ENCODE data around the gene DPCD. TPM values are rescaled to one million over a fixed set of nuclear protein-coding genes. Genes with fewer than 3 reads are reported as not detected.
A peak's percentile ranks its signal among the peaks of the same experiment; 100 is the strongest.

The DPCD gene
- total and polyA plus RNA-seq, 12 donors = 8.3 to 42.5 (median 26.5) TPM

DNA sequence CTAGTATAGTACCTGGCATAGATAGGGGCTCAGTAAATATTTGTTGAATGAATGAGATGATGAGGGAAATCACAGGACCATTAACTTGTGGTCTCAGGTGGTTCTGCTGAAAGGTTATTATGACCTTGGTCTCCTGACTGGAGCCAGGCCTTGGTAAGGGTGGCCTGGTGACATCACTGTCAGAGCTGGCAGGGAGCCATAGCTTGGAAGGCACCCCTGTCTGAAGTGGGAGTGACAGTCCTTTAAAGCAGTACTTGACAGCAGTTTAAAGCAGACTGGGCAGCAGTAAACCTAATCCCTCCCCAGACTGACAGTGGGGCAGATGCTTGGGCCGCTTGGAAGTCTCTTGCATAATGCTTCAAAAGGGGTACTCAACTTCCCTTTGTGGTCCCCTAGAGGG lies 13.4 kb downstream of the DPCD start:
- Histone ChIP-seq H3K9me3 (replicated peaks in 1 of 3) (no peaks in the 10 kb centered on the region), H3K4me3 (no peak overlapping the region), H3K27ac (no peak overlapping the region), H3K36me3 (replicated peaks in 1 of 2) (peaks cover 0 to 5% of the 10 kb centered on the region in 2 donors), H3K27me3 (no peaks in the 10 kb centered on the region), H3K4me1 (replicated peaks in 1 of 2) (peaks cover 0 to 4% of the 10 kb centered on the region in 2 donors)
- intact Hi-C loops (cut with DNase I) = loop anchor here in 1 of 2 donors (5.0 kb wide), 1 partner anchor 181 kb away; the partner anchor contains the start of gene NPM3
- peak; percentile 35 to 70 (median 50) for DNase-seq
- WGBS, 4 donors = 63 to 83% (median 71%) methylated on average over 1 of the region's 1 CpG
- TF ChIP-seq POLR2A (IDR thresholded peaks at IDR 0.05) = no peak
- no peak for TF ChIP-seq CTCF (IDR thresholded peaks at IDR 0.05)

DNA sequence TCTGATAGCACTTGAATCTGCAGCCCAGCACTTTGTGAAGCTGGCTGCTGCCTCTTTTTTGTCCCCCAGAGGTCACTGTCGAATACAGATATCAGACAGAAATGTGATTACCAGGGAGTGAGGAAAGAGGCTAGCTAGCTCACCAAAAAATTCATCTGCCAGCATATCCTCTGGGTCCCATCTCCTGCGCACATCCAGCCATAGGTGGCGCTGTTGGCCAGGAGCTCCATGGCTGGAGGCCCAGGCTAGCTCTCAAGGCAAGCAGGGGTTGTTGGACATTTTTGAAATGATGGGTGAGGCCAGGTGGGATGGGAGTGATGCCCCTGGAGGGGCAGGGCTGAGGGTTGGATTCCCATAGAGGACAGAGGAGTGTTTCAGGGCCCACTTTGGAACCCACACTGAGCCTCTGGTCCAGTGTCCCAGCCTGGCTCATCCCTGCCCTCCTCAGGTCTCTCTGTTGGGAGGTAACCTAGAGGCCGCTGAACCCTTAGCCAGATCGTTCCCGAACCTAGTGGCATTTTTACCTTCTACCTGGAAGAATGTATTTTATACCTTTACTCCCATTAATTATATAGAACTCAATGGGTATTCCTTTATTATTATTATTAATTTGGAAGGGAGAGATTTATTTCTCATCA lies 14.8 kb downstream of the DPCD start:
- 49 to 69% (median 54%) methylated on average over 4 to 6 of the region's 6 CpGs for WGBS, 4 donors
- H3K27me3 ChIP-seq = no peaks in the 10 kb centered on the region
- H3K27ac ChIP-seq = no peak overlapping the region
- no peaks in the 10 kb centered on the region for H3K9me3 ChIP-seq (replicated peaks in 1 of 3)
- DNase-seq = peak; percentile 68 to 91 (median 78)
- TF ChIP-seq POLR2A (IDR thresholded peaks at IDR 0.05) (no peak), CTCF (IDR thresholded peaks at IDR 0.05) (peak; percentile 73 to 88 (median 86))
- H3K4me1 ChIP-seq (replicated peaks in 1 of 2) = peaks cover 0 to 4% of the 10 kb centered on the region in 2 donors
- H3K4me3 ChIP-seq = no peak overlapping the region
- intact Hi-C loops (cut with DNase I) = loop anchor here (2.0 to 5.0 kb wide), 2 partner anchors 178 to 179 kb away; partner anchors contain the start of gene NPM3 (in 1 of the 2)
- peaks cover 0 to 5% of the 10 kb centered on the region in 2 donors for H3K36me3 ChIP-seq (replicated peaks in 1 of 2)

DNA sequence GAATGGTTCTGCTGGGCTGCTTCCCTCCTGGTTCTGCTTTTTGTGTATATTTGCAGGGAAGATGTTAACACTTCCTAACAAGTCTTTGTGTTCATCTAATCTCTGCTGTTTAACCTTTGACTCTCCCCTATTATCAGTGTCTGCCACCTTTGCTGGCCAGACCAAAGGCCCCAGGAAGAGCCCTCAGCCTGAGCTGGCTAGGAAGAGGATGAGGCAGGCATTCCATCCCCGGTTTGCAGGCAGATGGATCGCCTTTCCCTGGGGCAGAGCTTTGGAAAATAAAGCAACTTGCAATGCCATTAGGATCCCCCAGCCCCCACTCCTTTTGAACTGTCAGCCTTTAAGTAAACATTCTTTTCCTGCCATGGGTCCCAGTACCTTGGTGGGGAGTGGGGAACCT lies 19.0 kb downstream of the DPCD start:
- H3K9me3 ChIP-seq (replicated peaks in 1 of 3) = no peaks in the 10 kb centered on the region
- no peak for DNase-seq
- no peak overlapping the region for H3K4me3 ChIP-seq
- H3K4me1 ChIP-seq (replicated peaks in 1 of 2) = no peaks in the 10 kb centered on the region
- TF ChIP-seq POLR2A (IDR thresholded peaks at IDR 0.05) (no peak), CTCF (IDR thresholded peaks at IDR 0.05) (no peak)
- intact Hi-C loops (cut with DNase I) = no loop called here
- 60 to 67% (median 67%) methylated on average over 2 of the region's 2 CpGs for WGBS, 4 donors
- peaks cover 0 to 39% of the 10 kb centered on the region in 2 donors for H3K36me3 ChIP-seq (replicated peaks in 1 of 2)
- H3K27ac ChIP-seq = no peak overlapping the region
- H3K27me3 ChIP-seq = no peaks in the 10 kb centered on the region

GRCh38 chr10:101609481-101609880 lies 21.4 kb downstream of the DPCD start:
- no peak for DNase-seq
- intact Hi-C loops (cut with DNase I) = no loop called here
- TF ChIP-seq CTCF (IDR thresholded peaks at IDR 0.05) (no peak), POLR2A (IDR thresholded peaks at IDR 0.05) (no peak)
- Histone ChIP-seq H3K4me1 (replicated peaks in 1 of 2) (no peaks in the 10 kb centered on the region), H3K27me3 (no peaks in the 10 kb centered on the region), H3K4me3 (no peak overlapping the region), H3K9me3 (replicated peaks in 1 of 3) (no peaks in the 10 kb centered on the region), H3K36me3 (replicated peaks in 1 of 2) (peaks cover 0 to 42% of the 10 kb centered on the region in 2 donors), H3K27ac (no peak overlapping the region)
- WGBS, 4 donors = 78 to 94% (median 93%) methylated on average over 2 to 4 of the region's 4 CpGs
